K562 (cell line): Measurements from ENCODE around the gene ADAMTSL2. TPM values are rescaled to one million over a fixed set of nuclear protein-coding genes. Genes with fewer than 3 reads are reported as not detected.
A peak's percentile ranks its signal among the peaks of the same experiment; 100 is the strongest.

Experiments used
- ATAC-seq: fragments of 200-7000 bp; cut with Tn5 transposase; 3 replicates; pipeline ENCODE4 v1.9.1; 2020; ENCODE audit warnings: moderate library complexity
- BruUV-seq: library from RNA; stranded (reverse); fragments of 400-500 nt; replicated peaks from 2 replicates; lab custom pipeline; 2021; lab: Mats Ljungman, UMichigan
- CTCF ChIA-PET: fragments of 300-600 bp; formaldehyde crosslinking; extraction: SDS; loops from one replicate; lab custom pipeline; 2021; ENCODE audit warnings: low intra/inter-chr PET ratio; lab: Yijun Ruan, JAX
- POLR2A ChIA-PET: fragments of 300-600, 350-650 bp; sonication (Branson Sonifier 250); formaldehyde crosslinking; extraction: SDS; loops from one replicate; lab custom pipeline; 2021; ENCODE audit warnings: antibody characterized with exemption, inconsistent platforms; lab: Yijun Ruan, JAX
- DNase-seq, 4 experiments: peaks; one replicate each; pipeline versions ENCODE4 v3.0.0 to v3.0.0-alpha.2; 2011 to 2018; ENCODE audit warnings: low spot score in 3 of 4, mixed read lengths in 3 of 4; ENCODE audit errors: extremely low read depth in 1 of 4
- FAIRE-seq: peaks from 2 replicates; lab custom pipeline; 2011; peaks lifted over from hg19 to GRCh38; lab: Jason Lieb, UNC
- H2AFZ ChIP-seq: 2 replicates; pipeline ENCODE4 v1.6.0; 2011; ENCODE audit warnings: low read depth, low read length, control low read depth, inconsistent platforms
- H3K27ac ChIP-seq: fragments of 200-600 bp; 3 replicates; pipeline ENCODE4 v1.8.0; 2011; ENCODE audit warnings: low read depth, mild to moderate bottlenecking, control low read depth, inconsistent platforms, low read length, moderate library complexity, mixed read lengths; ENCODE audit errors: extremely low read depth
- H3K27me3 ChIP-seq, 2 experiments: fragments of 300-600 bp in 1 of 2; 2 replicates in 1 of 2; 3 replicates in 1 of 2; pipeline versions ENCODE4 v1.6.0 to v1.8.0; 2011; ENCODE audit warnings: inconsistent platforms in 2 of 2, low read length in 2 of 2, mild to moderate bottlenecking in 1 of 2, mixed read lengths in 1 of 2, moderate library complexity in 1 of 2; ENCODE audit not compliant: control insufficient read depth in 2 of 2, insufficient read depth in 2 of 2
- H3K36me3 ChIP-seq: fragments of 300-600 bp; 3 replicates; pipeline ENCODE4 v1.8.0; 2011; ENCODE audit warnings: mild to moderate bottlenecking, low read length, inconsistent platforms; ENCODE audit not compliant: control insufficient read depth, insufficient read depth
- H3K4me1 ChIP-seq, 2 experiments: fragments of 200-600 bp in 1 of 2; replicated peaks in 1 of 2; 2 replicates in 1 of 2; 3 replicates in 1 of 2; pipeline versions ENCODE4 v1.5.1 to v1.8.0; 2011; ENCODE audit warnings: inconsistent platforms in 2 of 2, low read length in 2 of 2, mild to moderate bottlenecking in 1 of 2, mixed read lengths in 1 of 2, moderate library complexity in 1 of 2; ENCODE audit not compliant: control insufficient read depth in 2 of 2, insufficient read depth in 2 of 2
- H3K4me2 ChIP-seq: 2 replicates; pipeline ENCODE4 v1.6.1; 2011; ENCODE audit warnings: low read length, control low read depth, inconsistent platforms, mixed read lengths; ENCODE audit not compliant: insufficient read depth
- H3K4me3 ChIP-seq: fragments of 200-600 bp; sonication (generic), shearing (Covaris generic); 2 replicates; pipeline ENCODE4 v1.5.1; 2016; ENCODE audit warnings: control low read depth, inconsistent platforms
- H3K79me2 ChIP-seq: fragments of 200-600 bp; 3 replicates; pipeline ENCODE4 v1.8.0; 2011; ENCODE audit warnings: low read length, inconsistent platforms; ENCODE audit not compliant: control insufficient read depth, insufficient read depth
- H3K9ac ChIP-seq, 2 experiments: 2 replicates each; pipeline versions ENCODE4 v1.6.0 to v1.6.1; 2011; ENCODE audit warnings: low read depth in 2 of 2, low read length in 2 of 2, control low read depth in 1 of 2, inconsistent platforms in 1 of 2, mild to moderate bottlenecking in 1 of 2, mixed read lengths in 1 of 2; ENCODE audit not compliant: insufficient read depth in 1 of 2
- H3K9me1 ChIP-seq: one replicate; pipeline ENCODE4 v1.6.0; 2011; ENCODE audit warnings: inconsistent platforms, mild to moderate bottlenecking, low read length, moderate library complexity; ENCODE audit not compliant: control insufficient read depth, insufficient read depth
- H3K9me3 ChIP-seq: replicated peaks from 2 replicates; pipeline ENCODE4 v1.5.1; 2011; ENCODE audit warnings: low read depth, low read length, inconsistent platforms; ENCODE audit not compliant: control insufficient read depth, insufficient read depth
- H4K20me1 ChIP-seq: replicated peaks from 2 replicates; pipeline ENCODE4 v1.6.1; 2011; ENCODE audit warnings: low read length, inconsistent platforms, mixed read lengths; ENCODE audit not compliant: control insufficient read depth, insufficient read depth
- RAD21 ChIP-seq, 2 experiments: fragments of 250-450 bp in 1 of 2; fragments of 450-650 bp in 1 of 2; sonication (Bioruptor Pico) in 1 of 2; formaldehyde crosslinking in 1 of 2; IDR thresholded peaks in 1 of 2; conservative IDR thresholded peaks in 1 of 2; 2 replicates each; pipeline versions ENCODE4 v1.4.0 to v1.8.0; 2020 to 2022; ENCODE audit warnings: mild to moderate bottlenecking in 2 of 2, moderate library complexity in 1 of 2
- WGBS: fragments of 100-300 bp; shearing (Covaris generic); methylation state at CpG from one replicate; pipeline ENCODE4 v1.1.6; 2016; ENCODE audit warnings: low coverage, mixed read lengths; ENCODE audit not compliant: insufficient coverage; ENCODE audit errors: missing lambda C conversion rate; 5-methylcytosine and 5-hydroxymethylcytosine counted together
- in situ Hi-C: fragments of 300-500 bp; cut with MboI; formaldehyde crosslinking; loops from 4 replicates; pipeline ENCODE4 v1.15.0; 2018; ENCODE audit warnings: inconsistent platforms, mixed read lengths
- intact Hi-C: fragments of 100-400 bp; cut with micrococcal nuclease; formaldehyde crosslinking; loops from 2 replicates; pipeline ENCODE4 v1.14.2; 2022
- polyA plus RNA-seq, 8 experiments: library from polyadenylated mRNA; depleted of rRNA in 4 of 8; stranded (reverse) in 5 of 8; unstranded in 3 of 8; fragments of >200 nt; fragmentation: Nextera tagmentation in 2 of 8; fragmentation: Illumina TruSeq in 1 of 8; extraction: Ambion mirVana in 2 of 8; extraction: Trizol in 1 of 8; gene quantifications; 2 replicates each; pipeline versions ENCODE4 v1.2.1 to v1.2.3, GENCODE V29; 2011 to 2014; ENCODE audit warnings: inconsistent platforms in 1 of 8, missing spikeins in 1 of 8
- total RNA-seq, 7 experiments: library from RNA; depleted of rRNA in 6 of 7; stranded (reverse); fragments of >200 nt in 6 of 7; fragmentation: Illumina TruSeq in 2 of 7; extraction: Trizol in 2 of 7; gene quantifications; 2 replicates each; pipeline versions ENCODE4 v1.2.1 to v1.2.3, GENCODE V29; 2011 to 2021; ENCODE audit warnings: low replicate concordance in 1 of 7
- TF ChIP-seq, protein P1 (sequence below): fragments of 450-650 bp; formaldehyde crosslinking; IDR thresholded peaks from 2 replicates; pipeline ENCODE4 v1.4.0; 2022; ENCODE audit warnings: missing genetic modification characterization
- TF ChIP-seq, protein P2 (sequence below), 3 experiments: IDR thresholded peaks in 2 of 3; conservative IDR thresholded peaks in 1 of 3; 2 replicates each; pipeline ENCODE4 v1.5.1; 2011 to 2012; ENCODE audit warnings: low read length in 3 of 3, mild to moderate bottlenecking in 3 of 3, control low read depth in 2 of 3, improper control_type of control experiment in 1 of 3, inconsistent platforms in 1 of 3, low read depth in 1 of 3, mixed read lengths in 1 of 3, moderate library complexity in 1 of 3; ENCODE audit not compliant: insufficient read depth in 2 of 3

The ADAMTSL2 gene
- total and polyA plus RNA-seq, 9 of the 15 experiments (the other 6 are each of a cell fraction or from before 2014, with no cell fraction given): 0.04 TPM; not detected in 8

DNA sequence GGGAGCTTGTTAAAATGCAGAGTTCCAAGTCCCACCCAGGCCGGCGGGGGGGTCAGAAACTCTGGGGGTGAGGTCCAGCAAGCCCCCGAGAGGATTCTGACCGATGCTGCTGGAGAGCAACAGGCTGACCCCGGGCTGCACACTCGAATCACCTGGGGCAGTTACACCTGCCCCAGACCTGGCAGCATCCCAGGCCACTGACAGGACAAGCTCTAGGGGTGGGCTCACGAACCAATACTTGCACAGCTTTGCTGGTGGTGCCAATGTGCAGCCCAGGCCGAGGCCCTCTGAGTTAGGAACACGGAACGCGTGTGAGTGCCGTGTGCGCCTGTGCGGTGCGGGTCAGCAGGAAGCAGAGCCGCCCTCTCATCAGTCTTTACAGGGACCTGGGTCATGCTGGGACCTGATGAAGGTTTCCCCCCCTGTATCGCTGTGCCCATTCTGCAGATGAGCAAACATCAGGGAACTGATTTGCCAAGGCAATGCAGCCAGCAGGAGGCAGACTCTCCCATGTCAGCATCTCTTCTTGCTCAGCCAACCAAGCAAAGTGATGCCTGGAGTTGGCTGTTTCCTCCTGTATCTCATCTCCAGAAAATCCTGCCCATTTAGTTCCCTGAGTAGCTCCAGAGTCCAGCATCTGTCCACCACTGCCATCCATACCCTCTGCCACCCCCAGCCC is 58.4 kb downstream of the ADAMTSL2 start:
- in situ Hi-C loops: no loop called here
- ChIA-PET CTCF (no interaction called here), POLR2A (no interaction called here)
- no peaks in the 10 kb centered on the region for H3K79me2 ChIP-seq
- H3K27ac ChIP-seq: no peak overlapping the region
- no peak overlapping the region for H3K4me3 ChIP-seq
- BruUV-seq: no TSS peak
- TF ChIP-seq RAD21 (CRISPR knock-in tag; conservative IDR thresholded peaks at IDR 0.05 in 1 of 2, IDR thresholded peaks at IDR 0.05 in 1 of 2): peak in 1 of 2 experiments; percentile 10; a peak in 1 of 4 replicates
- TF ChIP-seq, protein P1, sequence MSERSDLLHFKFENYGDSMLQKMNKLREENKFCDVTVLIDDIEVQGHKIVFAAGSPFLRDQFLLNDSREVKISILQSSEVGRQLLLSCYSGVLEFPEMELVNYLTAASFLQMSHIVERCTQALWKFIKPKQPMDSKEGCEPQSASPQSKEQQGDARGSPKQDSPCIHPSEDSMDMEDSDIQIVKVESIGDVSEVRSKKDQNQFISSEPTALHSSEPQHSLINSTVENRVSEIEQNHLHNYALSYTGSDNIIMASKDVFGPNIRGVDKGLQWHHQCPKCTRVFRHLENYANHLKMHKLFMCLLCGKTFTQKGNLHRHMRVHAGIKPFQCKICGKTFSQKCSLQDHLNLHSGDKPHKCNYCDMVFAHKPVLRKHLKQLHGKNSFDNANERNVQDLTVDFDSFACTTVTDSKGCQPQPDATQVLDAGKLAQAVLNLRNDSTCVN (CRISPR knock-in tag): no peak
- TF ChIP-seq, protein P2, sequence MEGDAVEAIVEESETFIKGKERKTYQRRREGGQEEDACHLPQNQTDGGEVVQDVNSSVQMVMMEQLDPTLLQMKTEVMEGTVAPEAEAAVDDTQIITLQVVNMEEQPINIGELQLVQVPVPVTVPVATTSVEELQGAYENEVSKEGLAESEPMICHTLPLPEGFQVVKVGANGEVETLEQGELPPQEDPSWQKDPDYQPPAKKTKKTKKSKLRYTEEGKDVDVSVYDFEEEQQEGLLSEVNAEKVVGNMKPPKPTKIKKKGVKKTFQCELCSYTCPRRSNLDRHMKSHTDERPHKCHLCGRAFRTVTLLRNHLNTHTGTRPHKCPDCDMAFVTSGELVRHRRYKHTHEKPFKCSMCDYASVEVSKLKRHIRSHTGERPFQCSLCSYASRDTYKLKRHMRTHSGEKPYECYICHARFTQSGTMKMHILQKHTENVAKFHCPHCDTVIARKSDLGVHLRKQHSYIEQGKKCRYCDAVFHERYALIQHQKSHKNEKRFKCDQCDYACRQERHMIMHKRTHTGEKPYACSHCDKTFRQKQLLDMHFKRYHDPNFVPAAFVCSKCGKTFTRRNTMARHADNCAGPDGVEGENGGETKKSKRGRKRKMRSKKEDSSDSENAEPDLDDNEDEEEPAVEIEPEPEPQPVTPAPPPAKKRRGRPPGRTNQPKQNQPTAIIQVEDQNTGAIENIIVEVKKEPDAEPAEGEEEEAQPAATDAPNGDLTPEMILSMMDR (IDR thresholded peaks at IDR 0.05 in 2 of 3, conservative IDR thresholded peaks at IDR 0.05 in 1 of 3; ENCODE audit: insufficient read depth in 2 of 3, low read depth in 1 of 3, low read length in 3 of 3): peak in 2 of 3 experiments; percentile 17 to 19; a peak in 1 of 6 replicates
- ATAC-seq (no peak), FAIRE-seq (no peak), DNase-seq (no peak)
- H3K27me3 ChIP-seq: peaks cover 0 to 29% of the 10 kb centered on the region in 2 experiments; a peak in 1 of 5 replicates
- H3K4me1 ChIP-seq: no peaks in the 10 kb centered on the region
- no peaks in the 10 kb centered on the region for H3K9me1 ChIP-seq
- H3K9ac ChIP-seq: no peak overlapping the region
- 2% methylated on average over 17 of the region's 17 CpGs for WGBS
- intact Hi-C loops: no loop called here
- H4K20me1 ChIP-seq: peaks cover 4% of the 10 kb centered on the region; the same call in 1 of the 2 replicates
- H3K4me2 ChIP-seq: no peak overlapping the region
- H3K36me3 ChIP-seq: no peaks in the 10 kb centered on the region
- peaks cover 4% of the 10 kb centered on the region for H3K9me3 ChIP-seq
- no peak overlapping the region for H2AFZ ChIP-seq
